Dedifferentiated amniotic fluid mesenchymal stem cell (primary cell): ENCODE results near the gene PPP1R12B.
"Not testable (repeated sequence)": the region's sequence is repeated elsewhere in the genome, so short reads cannot be mapped to it uniquely, and the experiment has no call there.

Source experiments
- DNase-seq: peaks from one replicate; pipeline ENCODE4 v3.0.0-alpha.2; 2016; ENCODE audit errors: extremely low spot score

Gene PPP1R12B

DNA sequence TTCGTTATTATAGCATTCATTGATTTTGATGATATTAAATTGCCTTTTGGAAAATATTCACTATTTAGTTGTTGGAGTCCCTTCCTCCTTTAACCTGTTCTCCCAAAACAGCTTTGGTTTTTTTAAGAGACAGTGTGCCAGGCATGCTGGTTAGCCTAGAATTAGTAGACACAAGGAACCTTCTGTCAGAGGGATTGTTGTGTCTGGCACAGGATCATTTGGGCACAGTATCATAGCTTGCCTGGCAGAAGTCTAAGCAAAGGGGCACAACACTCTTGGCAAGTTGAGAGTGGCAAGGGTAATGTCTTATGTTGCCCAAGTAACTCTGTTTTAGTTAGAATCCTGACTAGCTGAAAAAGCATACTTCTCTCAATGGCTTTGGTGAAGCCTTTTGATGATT is 49.9 kb downstream of the PPP1R12B start:
- DNase-seq, result not testable (repeated sequence)

GRCh38 chr1:202401771-202402170 is 53.3 kb downstream of the PPP1R12B start:
- DNase-seq, result not testable (repeated sequence)

- not testable (repeated sequence) for DNase-seq
Measured at GRCh38 chr1:202403381-202403780, 54.9 kb downstream of the PPP1R12B start.

DNA sequence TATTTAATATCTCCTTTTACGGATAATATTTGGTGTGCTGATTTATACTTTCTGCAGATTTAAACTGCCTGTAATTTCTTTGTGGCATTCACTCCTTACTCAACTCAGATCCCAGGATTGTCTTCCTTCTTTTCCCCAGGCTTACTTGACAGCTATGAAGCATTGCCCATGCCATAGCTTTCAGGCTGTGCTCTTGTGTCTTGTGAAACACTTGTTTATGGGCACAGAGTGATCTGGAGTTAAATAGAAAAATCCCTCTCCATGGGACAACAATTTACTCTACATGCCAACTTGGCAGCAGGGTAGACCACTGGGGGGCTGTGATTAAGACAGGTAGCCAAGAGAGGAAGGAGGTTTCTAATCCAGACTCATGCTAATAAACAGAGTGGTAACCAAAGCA is 57.4 kb downstream of the PPP1R12B start:
- DNase-seq, result no peak

GRCh38 chr1:202406896-202407295 is 58.4 kb downstream of the PPP1R12B start:
- not testable (repeated sequence) for DNase-seq

DNA sequence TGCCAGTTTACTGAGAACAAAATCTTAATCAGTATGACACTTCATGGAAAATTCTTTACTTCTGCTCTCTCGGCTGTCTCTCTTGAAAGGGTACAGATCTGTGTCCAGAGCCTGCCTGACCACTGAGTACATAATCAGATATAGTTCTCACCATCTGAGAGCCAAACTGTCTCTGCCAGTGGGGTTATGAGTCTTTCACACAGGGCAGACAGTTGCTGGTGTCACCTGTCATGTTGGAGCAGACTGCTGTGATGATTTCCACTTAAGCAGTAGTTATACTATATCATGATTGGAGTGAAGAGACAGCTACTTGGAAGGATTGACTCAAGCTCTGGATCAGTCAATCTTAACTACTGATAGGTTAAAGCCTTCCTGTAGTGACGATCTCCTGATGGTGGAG is 58.9 kb downstream of the PPP1R12B start:
- not testable (repeated sequence) for DNase-seq

DNA sequence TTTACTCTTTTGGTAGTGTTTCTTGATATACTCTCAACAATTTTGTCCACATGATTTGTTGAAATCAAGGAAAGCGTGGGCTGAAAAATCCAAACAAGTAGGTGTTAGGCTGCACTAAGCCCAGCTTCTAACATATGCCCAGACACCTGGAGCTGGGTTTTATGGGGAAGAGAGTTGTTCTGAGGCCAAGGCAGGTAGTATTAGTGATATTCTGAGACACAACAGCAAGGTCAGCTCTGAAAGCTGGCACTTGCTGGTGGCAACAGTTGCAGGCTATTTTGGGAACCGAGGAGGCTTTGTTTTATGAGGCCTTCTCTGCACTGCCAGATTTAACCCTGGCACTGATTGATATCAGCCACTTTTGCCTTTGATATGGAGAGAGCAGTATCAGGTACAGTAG is 61.8 kb downstream of the PPP1R12B start:
- DNase-seq, result not testable (repeated sequence)

GRCh38 chr1:202410854-202411357 is 62.4 kb downstream of the PPP1R12B start:
- not testable (repeated sequence) for DNase-seq

DNA sequence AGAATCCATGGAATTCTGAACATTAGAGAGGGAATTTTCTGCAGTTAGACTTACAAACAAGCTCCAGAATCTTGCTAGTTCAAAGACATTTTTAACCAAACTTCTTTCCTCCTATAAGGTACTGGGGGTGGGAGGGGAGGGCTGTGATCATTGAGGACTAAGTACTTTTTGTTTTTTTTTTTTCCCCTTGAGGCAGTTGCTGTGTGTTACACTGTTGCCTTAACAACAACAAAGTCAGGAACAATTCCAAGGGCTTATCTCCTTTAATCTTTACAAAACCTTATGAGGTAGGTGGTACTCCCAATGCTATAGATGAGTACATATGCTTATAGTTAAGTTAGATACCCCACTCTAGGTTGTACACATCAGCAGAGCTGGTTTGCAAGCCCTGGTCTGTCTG is 62.9 kb downstream of the PPP1R12B start:
- DNase-seq, result no peak

- not testable (repeated sequence) for DNase-seq
Measured at GRCh38 chr1:202412421-202412820, 63.9 kb downstream of the PPP1R12B start.

- DNase-seq, result no peak
Measured at GRCh38 chr1:202416641-202417040, 68.1 kb downstream of the PPP1R12B start.

DNA sequence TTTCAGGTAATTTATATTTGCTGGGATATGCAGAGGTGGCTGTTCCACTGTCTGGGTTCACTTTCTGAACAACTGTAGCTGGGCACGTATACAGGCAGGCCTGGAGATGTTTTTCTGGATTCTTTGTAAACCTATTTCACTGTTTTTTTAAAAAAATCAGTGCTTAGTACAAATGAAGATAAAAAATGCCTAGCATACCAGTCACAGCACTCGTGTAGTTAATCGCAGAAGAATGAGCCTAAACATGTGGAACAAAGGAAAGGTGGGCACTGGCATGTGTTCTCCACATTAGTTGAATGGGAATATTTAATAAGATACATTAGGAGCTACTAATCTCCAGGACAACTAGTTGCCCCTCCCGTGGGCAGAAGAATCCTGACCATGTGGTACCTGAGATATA is 68.6 kb downstream of the PPP1R12B start:
- not testable (repeated sequence) for DNase-seq

GRCh38 chr1:202417762-202418201 is 69.3 kb downstream of the PPP1R12B start:
- not testable (repeated sequence) for DNase-seq

- DNase-seq, result not testable (repeated sequence)
Measured at GRCh38 chr1:202419731-202420130, 71.2 kb downstream of the PPP1R12B start.

- DNase-seq, result not testable (repeated sequence)
Measured at GRCh38 chr1:202420422-202421094, 72.1 kb downstream of the PPP1R12B start.

DNA sequence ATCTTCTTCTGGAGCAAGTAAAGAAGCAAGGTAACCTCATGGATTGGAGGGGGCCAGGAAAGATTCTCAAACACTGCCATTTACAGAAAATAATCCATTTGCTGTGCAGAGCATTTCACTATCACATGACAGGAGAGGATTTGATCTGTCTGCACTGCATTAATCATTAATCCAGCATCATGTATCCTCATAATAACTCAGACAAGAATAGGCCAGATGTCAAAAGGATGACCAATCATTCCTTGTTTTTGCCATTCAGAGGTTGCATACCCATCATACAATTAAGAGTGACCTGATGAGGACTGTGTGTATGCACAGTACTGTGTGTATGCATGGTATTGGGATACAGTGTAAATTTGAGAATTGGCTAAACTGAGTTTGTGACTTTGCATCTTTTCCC is 74.2 kb downstream of the PPP1R12B start:
- not testable (repeated sequence) for DNase-seq

DNA sequence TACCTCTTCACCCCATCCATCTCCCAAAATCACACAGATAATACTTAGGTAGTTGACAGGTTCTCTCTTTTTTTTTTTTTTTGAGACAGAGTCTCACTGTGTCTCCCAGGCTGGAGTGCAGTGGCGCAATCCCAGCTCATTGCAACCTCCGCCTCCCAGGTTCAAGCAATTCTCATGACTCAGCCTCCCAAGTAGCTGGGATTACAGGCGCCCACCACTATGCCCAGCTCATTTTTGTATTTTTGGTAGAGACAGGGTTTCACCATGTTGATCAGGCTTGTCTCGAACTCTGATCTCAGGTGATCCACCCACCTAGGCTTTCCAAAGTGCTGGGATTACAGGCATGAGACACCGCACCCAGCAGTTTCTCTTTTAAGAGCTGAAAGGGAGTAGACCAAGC is 75.8 kb downstream of the PPP1R12B start:
- DNase-seq, result not testable (repeated sequence)

DNA sequence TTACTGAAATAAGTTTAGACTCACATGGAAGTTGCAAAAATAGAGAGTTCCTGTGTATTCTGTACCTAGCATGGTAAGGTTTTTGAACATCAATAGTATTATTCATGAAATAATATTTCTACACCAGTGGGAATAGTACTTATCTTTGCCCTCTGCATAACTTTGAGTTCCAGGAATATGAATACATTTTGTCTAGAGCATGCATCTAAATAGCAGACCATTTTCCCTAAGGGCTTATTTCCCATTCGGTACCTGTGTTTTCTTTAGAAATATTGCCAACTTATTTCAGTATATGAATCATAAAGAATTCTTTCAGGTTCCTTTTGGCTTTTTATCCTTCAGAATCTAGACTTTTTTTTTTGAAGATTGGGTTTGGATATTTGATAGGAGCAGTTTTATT is 81.6 kb downstream of the PPP1R12B start:
- DNase-seq, result not testable (repeated sequence)

- DNase-seq, result not testable (repeated sequence)
Measured at GRCh38 chr1:202432338-202432737, 83.8 kb downstream of the PPP1R12B start.

DNA sequence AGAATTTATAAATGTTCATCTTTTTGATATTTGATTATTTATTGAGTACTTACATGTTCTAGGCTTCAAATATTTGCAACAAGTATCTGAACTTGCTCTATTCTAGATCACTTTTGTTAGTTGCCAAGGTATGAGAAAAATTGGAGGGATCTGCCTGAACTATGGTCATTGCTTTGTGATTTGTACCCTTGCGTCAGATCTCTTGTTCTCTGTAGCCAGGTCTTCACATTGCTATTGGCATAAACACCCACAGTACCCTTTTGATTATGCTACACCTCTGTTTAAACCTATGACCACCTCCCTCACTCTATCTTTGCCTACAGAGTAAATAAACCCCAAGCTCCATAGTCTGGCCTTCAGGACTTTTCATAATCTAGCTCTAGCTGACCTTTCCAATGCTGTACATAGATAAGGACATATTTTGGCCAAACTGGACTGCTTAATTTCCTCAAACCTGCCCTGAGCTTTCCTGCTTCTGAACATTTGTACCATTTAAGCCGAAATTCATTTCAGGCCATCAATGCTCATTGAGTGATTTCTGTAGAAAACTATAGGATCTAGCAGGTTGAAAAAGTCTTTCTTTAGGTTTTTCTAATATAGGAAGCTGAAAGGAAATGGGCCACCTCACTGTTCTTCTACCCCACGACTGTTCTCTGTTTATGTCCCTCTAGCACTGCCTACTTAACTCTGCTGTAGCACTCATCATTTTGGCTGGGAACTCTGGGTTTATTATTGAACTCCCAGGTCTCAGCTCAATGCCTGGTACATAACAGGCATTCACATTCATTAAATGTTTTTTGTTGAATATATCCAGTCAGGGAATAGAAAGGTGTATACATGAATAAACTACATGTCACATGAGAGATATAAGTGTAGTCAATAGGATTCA is 84.9 kb downstream of the PPP1R12B start:
- DNase-seq, result no peak

DNA sequence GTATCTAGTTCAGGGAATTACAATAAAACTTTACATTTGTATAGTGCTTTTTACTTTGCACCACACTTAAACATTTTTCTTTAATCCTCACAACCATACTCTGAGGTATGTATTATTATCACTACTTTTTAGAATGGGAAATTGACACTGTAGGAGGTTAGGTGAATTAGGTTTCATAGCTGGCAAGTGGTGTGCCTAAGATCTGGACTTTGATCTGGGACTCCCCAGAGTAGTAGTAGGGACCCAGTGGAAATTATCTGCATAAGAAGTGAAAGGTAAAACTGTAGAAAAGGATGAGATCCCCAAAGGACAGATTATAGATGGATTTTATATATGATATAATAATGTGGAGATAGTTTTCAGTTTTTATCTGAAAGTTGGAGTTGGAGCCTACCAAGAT is 85.6 kb downstream of the PPP1R12B start:
- no peak for DNase-seq

DNA sequence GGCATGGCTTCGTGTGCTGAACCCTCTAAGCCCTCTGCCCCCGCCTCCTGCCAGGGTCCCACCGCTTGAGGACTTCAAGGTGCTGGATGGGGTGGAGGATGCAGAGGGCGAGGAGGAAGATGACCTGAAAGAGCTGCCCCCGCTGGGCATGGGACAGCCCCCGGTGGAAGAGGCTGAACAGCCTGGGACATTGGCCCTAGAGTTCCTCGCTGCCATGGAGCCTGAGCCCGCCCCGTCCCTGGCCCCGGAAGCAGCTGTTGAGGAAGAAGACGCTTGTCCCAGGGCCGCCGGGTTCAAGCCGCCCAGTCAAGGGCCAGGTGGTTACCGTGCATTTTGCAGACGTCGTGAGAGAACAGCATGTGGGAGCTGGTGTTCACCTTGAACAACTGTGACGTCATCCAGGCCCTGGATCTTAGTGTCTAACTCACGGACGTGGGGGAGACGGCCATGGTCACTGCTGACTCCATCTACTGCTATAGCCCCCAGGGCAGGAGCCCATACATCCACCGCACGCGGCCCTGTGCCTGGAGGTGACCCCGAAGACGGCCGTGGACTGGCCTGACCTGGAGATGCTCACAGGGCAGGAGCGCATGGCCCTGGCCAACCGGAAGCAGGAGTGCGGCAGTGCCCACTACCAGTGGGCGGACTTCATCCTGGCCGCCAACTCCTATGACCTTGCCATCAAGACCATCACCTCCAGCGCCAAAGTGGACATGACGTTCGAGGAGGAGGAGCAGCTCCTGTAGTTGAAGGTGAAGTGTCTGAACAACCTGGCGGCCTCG is 90.1 kb downstream of the PPP1R12B start:
- no peak for DNase-seq
